HepG2 (cell line): ENCODE results near the gene NCKAP1.

ENCODE experiments used
- CTCF ChIP-seq: sonication (generic); formaldehyde crosslinking; IDR thresholded peaks from 2 replicates; pipeline ENCODE4 v1.5.0; 2020; ENCODE audit warnings: mild to moderate bottlenecking, missing genetic modification reagents, moderate library complexity
- GTF2F1 ChIP-seq: fragments of 150-350 bp; IDR thresholded peaks from 2 replicates; pipeline ENCODE4 v1.6.1; 2014; ENCODE audit warnings: low read length
- HCFC1 ChIP-seq: fragments of 150-350 bp; IDR thresholded peaks from 2 replicates; pipeline ENCODE4 v1.6.1; 2014; ENCODE audit warnings: low read depth, low read length
- HNF4A ChIP-seq: sonication (generic); formaldehyde crosslinking; IDR thresholded peaks from 2 replicates; pipeline ENCODE4 v1.4.0; 2020; ENCODE audit warnings: missing genetic modification reagents
- ISX ChIP-seq: sonication (generic); formaldehyde crosslinking; conservative IDR thresholded peaks from 2 replicates; pipeline ENCODE4 v1.5.0; 2020; ENCODE audit warnings: missing genetic modification reagents
- MAX ChIP-seq: IDR thresholded peaks from 2 replicates; pipeline ENCODE4 v1.6.1; 2012; ENCODE audit warnings: inconsistent platforms
- RAD21 ChIP-seq: fragments of 450-650 bp; formaldehyde crosslinking; IDR thresholded peaks from 2 replicates; pipeline ENCODE4 v1.5.0; 2020; ENCODE audit warnings: mild to moderate bottlenecking
- RFX3 ChIP-seq: IDR thresholded peaks from 2 replicates; pipeline ENCODE4 v1.6.1; 2016; ENCODE audit warnings: missing biosample characterization, missing genetic modification reagents
- RNF2 ChIP-seq: fragments of 450-650 bp; conservative IDR thresholded peaks from 2 replicates; pipeline ENCODE4 v1.6.1; 2016; ENCODE audit warnings: low read depth
- SRF ChIP-seq: IDR thresholded peaks from 2 replicates; pipeline ENCODE4 v1.6.1; 2011; ENCODE audit warnings: mild to moderate bottlenecking, low read depth, low read length, moderate library complexity
- ZNF274 ChIP-seq: sonication (generic); formaldehyde crosslinking; IDR thresholded peaks from 2 replicates; pipeline ENCODE4 v1.5.1; 2020; ENCODE audit warnings: mild to moderate bottlenecking, missing genetic modification reagents
- ZNF318 ChIP-seq: sonication (generic); formaldehyde crosslinking; IDR thresholded peaks from 2 replicates; pipeline ENCODE4 v1.4.0; 2020; ENCODE audit warnings: mild to moderate bottlenecking, missing genetic modification reagents
- ZNF407 ChIP-seq: sonication (generic); formaldehyde crosslinking; IDR thresholded peaks from one replicate; pipeline ENCODE4 v1.5.1; 2020; ENCODE audit warnings: mild to moderate bottlenecking, missing genetic modification reagents; ENCODE audit errors: not compliant biosample characterization
- ZNF501 ChIP-seq: sonication (generic); formaldehyde crosslinking; IDR thresholded peaks from 2 replicates; pipeline ENCODE4 v1.5.1; 2020; ENCODE audit warnings: mild to moderate bottlenecking, moderate library complexity, missing genetic modification reagents

GRCh38 chr2:183035298-183035953 is 2.8 kb downstream of the NCKAP1 start:
- no peak for TF ChIP-seq ISX (CRISPR knock-in tag)
- no peak for TF ChIP-seq RNF2
- no peak for TF ChIP-seq HCFC1
- no peak for TF ChIP-seq ZNF274 (CRISPR knock-in tag)
- TF ChIP-seq HNF4A (CRISPR knock-in tag) = no peak
- no peak for TF ChIP-seq ZNF318 (CRISPR knock-in tag)
- no peak for TF ChIP-seq RFX3
- TF ChIP-seq RAD21 (CRISPR knock-in tag) = no peak
- TF ChIP-seq ZNF407 (CRISPR knock-in tag) = no peak
- TF ChIP-seq MAX = no peak
- no peak for TF ChIP-seq GTF2F1
- TF ChIP-seq CTCF (CRISPR knock-in tag) = no peak
- no peak for TF ChIP-seq SRF
- no peak for TF ChIP-seq ZNF501 (CRISPR knock-in tag)
